ENCODE results near the gene ECHS1.

ECHS1 gene

GRCh38 chr10:133314911-133315310, 58.2 kb downstream of the ECHS1 start:
- CTCF ChIA-PET = interaction anchor here (0.8 to 3.3 kb wide), 3 partner anchors 14 to 153 kb away, joined by 3 to 20 read pairs (median 3); no protein-coding TSS in a partner anchor
- Histone ChIP-seq H3K4me3 (ENCODE audit: low read depth, low read length) (no peak overlapping the region), H3K4me1 (ENCODE audit: control insufficient read depth, insufficient read depth, low read length) (no peaks in the 10 kb centered on the region), H3K36me3 (ENCODE audit: control insufficient read depth in 2 of 2, insufficient read depth in 1 of 2, low read length in 2 of 2) (peaks cover 7 to 34% of the 10 kb centered on the region in 2 experiments; a peak in 2 of 3 replicates), H3K9me3 (ENCODE audit: control insufficient read depth, insufficient read depth, low read depth, low read length) (no peaks in the 10 kb centered on the region), H3K27ac (ENCODE audit: extremely low read depth, low read depth, low read length) (no peak overlapping the region)
- POLR2A ChIA-PET = interaction anchor here (2.8 kb wide), 1 partner anchor 9 kb away, joined by 15 read pairs; no protein-coding TSS in a partner anchor
- TF ChIP-seq, protein P1, sequence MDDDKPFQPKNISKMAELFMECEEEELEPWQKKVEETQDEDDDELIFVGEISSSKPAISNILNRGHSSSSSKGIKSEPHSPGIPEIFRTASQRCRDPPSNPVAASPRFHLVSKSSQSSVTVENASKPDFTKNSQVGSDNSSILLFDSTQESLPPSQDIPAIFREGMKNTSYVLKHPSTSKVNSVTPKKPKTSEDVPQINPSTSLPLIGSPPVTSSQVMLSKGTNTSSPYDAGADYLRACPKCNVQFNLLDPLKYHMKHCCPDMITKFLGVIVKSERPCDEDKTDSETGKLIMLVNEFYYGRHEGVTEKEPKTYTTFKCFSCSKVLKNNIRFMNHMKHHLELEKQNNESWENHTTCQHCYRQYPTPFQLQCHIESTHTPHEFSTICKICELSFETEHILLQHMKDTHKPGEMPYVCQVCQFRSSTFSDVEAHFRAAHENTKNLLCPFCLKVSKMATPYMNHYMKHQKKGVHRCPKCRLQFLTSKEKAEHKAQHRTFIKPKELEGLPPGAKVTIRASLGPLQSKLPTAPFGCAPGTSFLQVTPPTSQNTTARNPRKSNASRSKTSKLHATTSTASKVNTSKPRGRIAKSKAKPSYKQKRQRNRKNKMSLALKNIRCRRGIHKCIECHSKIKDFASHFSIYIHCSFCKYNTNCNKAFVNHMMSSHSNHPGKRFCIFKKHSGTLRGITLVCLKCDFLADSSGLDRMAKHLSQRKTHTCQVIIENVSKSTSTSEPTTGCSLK (tag by site-specific recombination; IDR thresholded peaks at IDR 0.05) = no peak
- no peak for TF ChIP-seq MEIS1 (CRISPR knock-in tag; IDR thresholded peaks at IDR 0.05; ENCODE audit: borderline replicate concordance)
- no peak for TF ChIP-seq ZNF747 (tag by site-specific recombination; IDR thresholded peaks at IDR 0.05)
- no peak for TF ChIP-seq SP2 (tag by site-specific recombination; IDR thresholded peaks at IDR 0.05)
- TF ChIP-seq ZNF624 (tag by site-specific recombination; IDR thresholded peaks at IDR 0.05) = no peak
- TF ChIP-seq, protein P2, sequence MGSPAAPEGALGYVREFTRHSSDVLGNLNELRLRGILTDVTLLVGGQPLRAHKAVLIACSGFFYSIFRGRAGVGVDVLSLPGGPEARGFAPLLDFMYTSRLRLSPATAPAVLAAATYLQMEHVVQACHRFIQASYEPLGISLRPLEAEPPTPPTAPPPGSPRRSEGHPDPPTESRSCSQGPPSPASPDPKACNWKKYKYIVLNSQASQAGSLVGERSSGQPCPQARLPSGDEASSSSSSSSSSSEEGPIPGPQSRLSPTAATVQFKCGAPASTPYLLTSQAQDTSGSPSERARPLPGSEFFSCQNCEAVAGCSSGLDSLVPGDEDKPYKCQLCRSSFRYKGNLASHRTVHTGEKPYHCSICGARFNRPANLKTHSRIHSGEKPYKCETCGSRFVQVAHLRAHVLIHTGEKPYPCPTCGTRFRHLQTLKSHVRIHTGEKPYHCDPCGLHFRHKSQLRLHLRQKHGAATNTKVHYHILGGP (tag by site-specific recombination; IDR thresholded peaks at IDR 0.05) = no peak
- no peak for TF ChIP-seq ZBTB48 (tag by site-specific recombination; IDR thresholded peaks at IDR 0.05)
- TF ChIP-seq ZNF274 (IDR thresholded peaks at IDR 0.05; ENCODE audit: low read length) = no peak
- no peak for TF ChIP-seq ZNF274 (tag by site-specific recombination; IDR thresholded peaks at IDR 0.05; ENCODE audit: borderline replicate concordance)
- no peak for TF ChIP-seq ZFP41 (tag by site-specific recombination; IDR thresholded peaks at IDR 0.05; ENCODE audit: borderline replicate concordance)
- no peak for TF ChIP-seq KLF9 (tag by site-specific recombination; IDR thresholded peaks at IDR 0.05; ENCODE audit: low read depth)
- no peak for TF ChIP-seq ZNF140 (tag by site-specific recombination; IDR thresholded peaks at IDR 0.05)
- TF ChIP-seq, protein P3, sequence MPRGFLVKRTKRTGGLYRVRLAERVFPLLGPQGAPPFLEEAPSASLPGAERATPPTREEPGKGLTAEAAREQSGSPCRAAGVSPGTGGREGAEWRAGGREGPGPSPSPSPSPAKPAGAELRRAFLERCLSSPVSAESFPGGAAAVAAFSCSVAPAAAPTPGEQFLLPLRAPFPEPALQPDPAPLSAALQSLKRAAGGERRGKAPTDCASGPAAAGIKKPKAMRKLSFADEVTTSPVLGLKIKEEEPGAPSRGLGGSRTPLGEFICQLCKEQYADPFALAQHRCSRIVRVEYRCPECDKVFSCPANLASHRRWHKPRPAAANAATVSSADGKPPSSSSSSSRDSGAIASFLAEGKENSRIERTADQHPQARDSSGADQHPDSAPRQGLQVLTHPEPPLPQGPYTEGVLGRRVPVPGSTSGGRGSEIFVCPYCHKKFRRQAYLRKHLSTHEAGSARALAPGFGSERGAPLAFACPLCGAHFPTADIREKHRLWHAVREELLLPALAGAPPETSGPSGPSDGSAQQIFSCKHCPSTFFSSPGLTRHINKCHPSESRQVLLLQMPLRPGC (tag by site-specific recombination; IDR thresholded peaks at IDR 0.05) = no peak

GRCh38 chr10:133313192-133313591, 60.0 kb downstream of the ECHS1 start:
- Histone ChIP-seq H3K36me3 (ENCODE audit: control insufficient read depth in 2 of 2, insufficient read depth in 1 of 2, low read length in 2 of 2) (peaks cover 7 to 40% of the 10 kb centered on the region in 2 experiments; a peak in 2 of 3 replicates), H3K4me1 (ENCODE audit: control insufficient read depth, insufficient read depth, low read length) (no peaks in the 10 kb centered on the region), H3K27ac (ENCODE audit: extremely low read depth, low read depth, low read length) (no peak overlapping the region), H3K9me3 (ENCODE audit: control insufficient read depth, insufficient read depth, low read depth, low read length) (no peaks in the 10 kb centered on the region), H3K4me3 (ENCODE audit: low read depth, low read length) (no peak overlapping the region)
- CTCF ChIA-PET = interaction anchor here (0.7 to 3.3 kb wide), 3 partner anchors 16 to 401 kb away, joined by 3 to 20 read pairs (median 3); no protein-coding TSS in a partner anchor
- POLR2A ChIA-PET = no interaction called here
- no peak for TF ChIP-seq ZNF514 (tag by site-specific recombination; IDR thresholded peaks at IDR 0.05)
- TF ChIP-seq ZNF366 (tag by site-specific recombination; conservative IDR thresholded peaks at IDR 0.05) = no peak
- no peak for TF ChIP-seq ZNF292 (tag by site-specific recombination; IDR thresholded peaks at IDR 0.05; ENCODE audit: borderline replicate concordance, low read depth)
- TF ChIP-seq ZNF561 (tag by site-specific recombination; IDR thresholded peaks at IDR 0.05; ENCODE audit: borderline replicate concordance) = no peak
- TF ChIP-seq ZNF621 (tag by site-specific recombination; IDR thresholded peaks at IDR 0.05) = no peak
- TF ChIP-seq, protein P4, sequence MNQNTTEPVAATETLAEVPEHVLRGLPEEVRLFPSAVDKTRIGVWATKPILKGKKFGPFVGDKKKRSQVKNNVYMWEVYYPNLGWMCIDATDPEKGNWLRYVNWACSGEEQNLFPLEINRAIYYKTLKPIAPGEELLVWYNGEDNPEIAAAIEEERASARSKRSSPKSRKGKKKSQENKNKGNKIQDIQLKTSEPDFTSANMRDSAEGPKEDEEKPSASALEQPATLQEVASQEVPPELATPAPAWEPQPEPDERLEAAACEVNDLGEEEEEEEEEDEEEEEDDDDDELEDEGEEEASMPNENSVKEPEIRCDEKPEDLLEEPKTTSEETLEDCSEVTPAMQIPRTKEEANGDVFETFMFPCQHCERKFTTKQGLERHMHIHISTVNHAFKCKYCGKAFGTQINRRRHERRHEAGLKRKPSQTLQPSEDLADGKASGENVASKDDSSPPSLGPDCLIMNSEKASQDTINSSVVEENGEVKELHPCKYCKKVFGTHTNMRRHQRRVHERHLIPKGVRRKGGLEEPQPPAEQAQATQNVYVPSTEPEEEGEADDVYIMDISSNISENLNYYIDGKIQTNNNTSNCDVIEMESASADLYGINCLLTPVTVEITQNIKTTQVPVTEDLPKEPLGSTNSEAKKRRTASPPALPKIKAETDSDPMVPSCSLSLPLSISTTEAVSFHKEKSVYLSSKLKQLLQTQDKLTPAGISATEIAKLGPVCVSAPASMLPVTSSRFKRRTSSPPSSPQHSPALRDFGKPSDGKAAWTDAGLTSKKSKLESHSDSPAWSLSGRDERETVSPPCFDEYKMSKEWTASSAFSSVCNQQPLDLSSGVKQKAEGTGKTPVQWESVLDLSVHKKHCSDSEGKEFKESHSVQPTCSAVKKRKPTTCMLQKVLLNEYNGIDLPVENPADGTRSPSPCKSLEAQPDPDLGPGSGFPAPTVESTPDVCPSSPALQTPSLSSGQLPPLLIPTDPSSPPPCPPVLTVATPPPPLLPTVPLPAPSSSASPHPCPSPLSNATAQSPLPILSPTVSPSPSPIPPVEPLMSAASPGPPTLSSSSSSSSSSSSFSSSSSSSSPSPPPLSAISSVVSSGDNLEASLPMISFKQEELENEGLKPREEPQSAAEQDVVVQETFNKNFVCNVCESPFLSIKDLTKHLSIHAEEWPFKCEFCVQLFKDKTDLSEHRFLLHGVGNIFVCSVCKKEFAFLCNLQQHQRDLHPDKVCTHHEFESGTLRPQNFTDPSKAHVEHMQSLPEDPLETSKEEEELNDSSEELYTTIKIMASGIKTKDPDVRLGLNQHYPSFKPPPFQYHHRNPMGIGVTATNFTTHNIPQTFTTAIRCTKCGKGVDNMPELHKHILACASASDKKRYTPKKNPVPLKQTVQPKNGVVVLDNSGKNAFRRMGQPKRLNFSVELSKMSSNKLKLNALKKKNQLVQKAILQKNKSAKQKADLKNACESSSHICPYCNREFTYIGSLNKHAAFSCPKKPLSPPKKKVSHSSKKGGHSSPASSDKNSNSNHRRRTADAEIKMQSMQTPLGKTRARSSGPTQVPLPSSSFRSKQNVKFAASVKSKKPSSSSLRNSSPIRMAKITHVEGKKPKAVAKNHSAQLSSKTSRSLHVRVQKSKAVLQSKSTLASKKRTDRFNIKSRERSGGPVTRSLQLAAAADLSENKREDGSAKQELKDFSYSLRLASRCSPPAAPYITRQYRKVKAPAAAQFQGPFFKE (tag by site-specific recombination; IDR thresholded peaks at IDR 0.05; ENCODE audit: borderline replicate concordance) = no peak
- no peak for TF ChIP-seq ZNF558 (tag by site-specific recombination; IDR thresholded peaks at IDR 0.05)
- TF ChIP-seq ZNF670 (tag by site-specific recombination; IDR thresholded peaks at IDR 0.05; ENCODE audit: low read depth) = no peak
- TF ChIP-seq, protein P5, sequence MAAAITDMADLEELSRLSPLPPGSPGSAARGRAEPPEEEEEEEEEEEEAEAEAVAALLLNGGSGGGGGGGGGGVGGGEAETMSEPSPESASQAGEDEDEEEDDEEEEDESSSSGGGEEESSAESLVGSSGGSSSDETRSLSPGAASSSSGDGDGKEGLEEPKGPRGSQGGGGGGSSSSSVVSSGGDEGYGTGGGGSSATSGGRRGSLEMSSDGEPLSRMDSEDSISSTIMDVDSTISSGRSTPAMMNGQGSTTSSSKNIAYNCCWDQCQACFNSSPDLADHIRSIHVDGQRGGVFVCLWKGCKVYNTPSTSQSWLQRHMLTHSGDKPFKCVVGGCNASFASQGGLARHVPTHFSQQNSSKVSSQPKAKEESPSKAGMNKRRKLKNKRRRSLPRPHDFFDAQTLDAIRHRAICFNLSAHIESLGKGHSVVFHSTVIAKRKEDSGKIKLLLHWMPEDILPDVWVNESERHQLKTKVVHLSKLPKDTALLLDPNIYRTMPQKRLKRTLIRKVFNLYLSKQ (tag by site-specific recombination; IDR thresholded peaks at IDR 0.05; ENCODE audit: borderline replicate concordance) = no peak
- no peak for TF ChIP-seq SP2 (tag by site-specific recombination; IDR thresholded peaks at IDR 0.05)
- TF ChIP-seq ZNF776 (tag by site-specific recombination; IDR thresholded peaks at IDR 0.05; ENCODE audit: borderline replicate concordance) = no peak
